Measurements from ENCODE around the gene MIS12.

Gene MIS12, protein sequence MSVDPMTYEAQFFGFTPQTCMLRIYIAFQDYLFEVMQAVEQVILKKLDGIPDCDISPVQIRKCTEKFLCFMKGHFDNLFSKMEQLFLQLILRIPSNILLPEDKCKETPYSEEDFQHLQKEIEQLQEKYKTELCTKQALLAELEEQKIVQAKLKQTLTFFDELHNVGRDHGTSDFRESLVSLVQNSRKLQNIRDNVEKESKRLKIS

DNA sequence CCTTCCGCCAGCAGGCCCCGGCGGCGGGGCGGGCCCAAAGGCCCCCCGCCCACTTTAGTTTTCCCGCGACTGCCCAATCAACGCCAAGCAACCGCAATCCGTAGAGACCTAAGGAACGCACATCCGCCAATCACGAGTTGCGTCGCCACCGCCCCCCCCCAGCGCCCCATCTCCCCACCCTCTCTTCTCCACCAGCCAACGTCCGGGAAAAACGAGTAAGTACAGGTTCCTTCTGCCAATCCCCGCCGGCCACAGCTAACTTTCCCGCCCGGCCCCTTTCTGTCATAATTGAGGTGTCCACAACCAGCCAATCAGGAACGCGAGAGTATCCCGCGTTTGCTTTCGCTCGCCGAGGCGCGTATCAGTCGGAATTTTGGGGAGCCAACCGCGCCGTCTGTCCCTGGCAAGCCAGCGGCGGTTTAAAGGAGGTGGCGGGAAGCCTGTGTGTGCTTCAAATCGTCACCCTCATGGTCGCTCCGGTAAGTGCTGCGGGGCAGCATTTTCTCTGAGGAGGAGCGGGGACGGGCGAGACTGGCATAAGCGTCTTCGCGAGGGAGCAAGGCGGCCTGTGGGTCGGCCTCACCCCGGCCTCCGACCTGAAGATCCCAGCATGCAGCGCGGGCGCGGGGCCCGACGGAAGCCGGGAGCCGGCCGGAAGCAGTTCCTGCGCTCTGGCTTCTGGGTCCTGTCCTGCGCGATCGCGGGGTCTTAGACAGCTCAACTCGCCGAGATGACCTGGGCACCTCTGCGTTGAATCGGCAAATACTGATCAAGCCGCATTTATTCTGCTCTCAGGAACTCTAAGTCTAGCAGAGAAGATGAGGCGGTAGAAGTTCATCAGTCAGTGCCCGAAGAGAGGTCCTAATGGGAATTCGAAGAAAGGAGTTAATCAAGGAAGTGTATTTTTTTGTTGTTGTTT is at the start of gene MIS12:
MIS12 (plus strand) TSS at position 361 of the 919 bp plus-strand sequence. CDS start 2,297 bp downstream, outside the sequence.
- peak; percentile 100 for DNase-seq (ENCODE audit: low spot score)

DNA sequence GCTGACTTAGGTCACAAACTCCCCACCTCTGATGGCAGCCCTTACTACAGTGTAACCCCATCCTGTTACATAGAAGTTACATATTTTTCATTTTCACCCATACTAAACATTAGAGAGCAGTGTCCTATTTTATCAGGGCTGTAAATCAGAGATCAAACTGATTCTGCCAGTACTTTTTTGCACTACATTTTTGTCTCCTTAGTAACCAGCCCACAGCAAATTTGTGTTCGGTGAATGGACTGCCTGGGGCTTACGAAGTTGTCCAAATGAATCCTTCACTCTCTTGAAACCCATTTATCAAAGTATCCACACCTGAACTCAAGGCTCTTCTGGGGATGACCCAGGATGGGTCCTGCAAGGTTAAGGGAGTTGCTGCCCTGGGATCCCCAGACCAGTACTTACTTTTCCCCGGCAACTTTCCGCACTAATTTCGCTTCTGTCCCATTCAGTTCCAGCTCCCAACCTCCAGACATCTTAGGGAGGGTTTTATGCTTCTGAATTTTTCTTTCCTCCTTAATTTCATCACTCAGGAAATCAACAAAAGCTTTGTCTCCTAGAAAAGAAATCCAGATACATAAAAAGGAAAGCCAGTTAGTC is 48.5 kb upstream of the MIS12 start:
- no peak for DNase-seq (ENCODE audit: low spot score)

DNA sequence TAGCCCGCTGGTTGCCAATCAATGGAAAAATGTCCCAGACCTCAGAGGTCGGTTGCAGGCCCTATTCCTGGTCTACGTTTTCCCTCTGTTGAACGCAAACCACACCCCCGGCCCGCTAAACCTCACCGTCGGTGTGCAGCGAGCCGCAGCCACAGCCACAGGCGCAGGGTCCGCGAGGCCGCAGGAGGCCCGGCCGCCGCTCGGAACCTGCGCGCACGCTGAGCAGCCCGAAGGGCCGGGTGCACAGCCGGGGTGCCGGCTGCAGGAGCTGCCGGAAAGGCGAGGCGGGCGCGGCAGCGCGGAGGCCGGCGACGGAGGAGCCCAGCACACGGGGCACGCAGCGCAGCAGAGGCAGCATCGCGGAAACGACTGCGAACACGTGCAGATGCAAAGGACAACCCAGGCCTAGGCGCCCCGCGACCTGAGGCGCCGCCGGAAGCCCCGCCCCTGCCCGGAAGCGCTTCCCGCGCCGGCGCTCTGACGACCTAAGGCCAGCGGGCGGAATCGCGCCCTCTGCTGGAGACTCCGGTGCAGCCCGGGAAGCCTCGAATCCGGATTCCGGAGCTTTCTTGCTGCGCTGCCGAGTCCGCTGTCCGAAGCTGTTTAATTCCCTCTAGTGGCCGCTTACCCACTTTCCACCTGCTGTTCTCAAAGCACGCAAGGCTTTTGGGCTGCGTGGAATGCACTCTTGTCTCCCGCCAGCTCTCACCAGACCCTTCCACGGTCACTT is 47.5 kb upstream of the MIS12 start, which contains the start of gene C1QBP:
C1QBP (minus strand) TSS at position 440 of the 730 bp plus-strand sequence; CDS start at position 358, 82 bp downstream.
- DNase-seq (ENCODE audit: low spot score): peak; percentile 90

DNA sequence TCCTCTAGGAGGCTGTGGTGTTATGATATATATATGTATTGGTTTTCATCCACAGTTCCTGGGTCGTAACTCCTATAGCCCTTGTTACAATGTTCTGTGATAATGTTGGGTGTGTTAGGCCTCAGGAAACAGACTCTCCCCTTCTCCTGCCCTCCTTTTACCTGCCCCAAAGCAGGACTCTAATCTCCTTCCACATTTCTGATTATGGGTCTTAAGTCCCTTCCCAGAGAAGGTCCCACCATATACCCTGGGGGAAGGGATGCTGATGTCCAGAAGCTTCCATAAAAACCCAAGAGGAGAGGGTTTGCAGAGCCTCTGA is 47.0 kb upstream of the MIS12 start:
- DNase-seq (ENCODE audit: low spot score): no peak

DNA sequence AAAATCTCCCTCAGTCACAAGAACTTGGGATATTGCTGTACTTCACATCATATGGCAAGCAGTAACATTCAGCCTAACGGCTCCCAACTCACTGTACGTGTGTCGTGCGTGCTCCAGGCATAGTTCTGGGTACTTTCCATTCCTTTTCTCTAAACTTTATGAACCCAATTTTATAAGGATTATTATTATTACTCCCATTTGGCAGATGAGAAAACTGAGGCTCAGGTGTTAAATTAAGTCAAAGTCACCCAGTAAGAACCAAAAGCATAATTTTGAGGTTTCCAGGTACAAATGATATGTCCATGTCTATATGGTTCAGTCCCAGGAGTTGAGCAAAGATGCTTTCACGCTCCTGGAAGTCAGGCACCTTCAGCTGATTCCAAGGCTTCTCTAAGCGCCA is 42.6 kb upstream of the MIS12 start:
- no peak for DNase-seq (ENCODE audit: low spot score)

DNA sequence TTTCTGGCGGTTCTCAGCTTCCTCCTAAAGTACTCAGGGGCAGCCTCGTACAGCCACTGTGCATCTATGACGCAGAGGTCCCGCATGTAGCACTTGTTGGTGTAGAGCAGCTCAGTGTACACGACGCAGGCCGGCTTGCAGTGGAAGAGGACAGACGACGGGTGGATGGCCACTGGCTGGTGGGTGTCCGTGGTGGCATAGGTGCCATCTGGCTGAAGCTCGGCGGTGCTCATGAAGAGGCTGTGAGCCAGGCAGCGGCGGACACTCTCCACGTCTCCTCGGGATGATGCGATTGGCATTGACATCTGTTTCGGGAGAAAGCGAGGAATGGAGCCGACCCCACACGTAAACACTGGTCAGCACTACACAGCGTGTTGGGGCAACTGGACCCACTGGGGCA is 42.2 kb upstream of the MIS12 start:
- no peak for DNase-seq (ENCODE audit: low spot score)

DNA sequence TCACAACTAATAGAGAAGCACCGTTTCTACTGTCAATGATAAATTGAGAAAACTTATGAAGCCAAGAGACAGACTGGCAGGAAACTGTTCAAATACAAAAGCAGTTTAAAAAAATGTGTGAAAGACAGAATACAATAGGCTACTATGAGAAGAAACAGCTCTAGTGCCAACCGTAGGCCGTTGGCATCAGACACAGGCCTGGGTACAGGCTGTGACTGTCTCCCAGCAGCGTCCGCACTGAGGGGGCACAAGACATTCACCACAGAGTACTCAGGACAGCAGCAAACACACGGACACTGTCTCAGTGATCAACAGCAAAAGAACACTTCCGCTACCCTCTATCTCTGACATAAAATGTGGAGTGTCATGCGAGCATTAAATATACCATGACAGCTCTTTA is 39.6 kb upstream of the MIS12 start:
- DNase-seq (ENCODE audit: low spot score): no peak

DNA sequence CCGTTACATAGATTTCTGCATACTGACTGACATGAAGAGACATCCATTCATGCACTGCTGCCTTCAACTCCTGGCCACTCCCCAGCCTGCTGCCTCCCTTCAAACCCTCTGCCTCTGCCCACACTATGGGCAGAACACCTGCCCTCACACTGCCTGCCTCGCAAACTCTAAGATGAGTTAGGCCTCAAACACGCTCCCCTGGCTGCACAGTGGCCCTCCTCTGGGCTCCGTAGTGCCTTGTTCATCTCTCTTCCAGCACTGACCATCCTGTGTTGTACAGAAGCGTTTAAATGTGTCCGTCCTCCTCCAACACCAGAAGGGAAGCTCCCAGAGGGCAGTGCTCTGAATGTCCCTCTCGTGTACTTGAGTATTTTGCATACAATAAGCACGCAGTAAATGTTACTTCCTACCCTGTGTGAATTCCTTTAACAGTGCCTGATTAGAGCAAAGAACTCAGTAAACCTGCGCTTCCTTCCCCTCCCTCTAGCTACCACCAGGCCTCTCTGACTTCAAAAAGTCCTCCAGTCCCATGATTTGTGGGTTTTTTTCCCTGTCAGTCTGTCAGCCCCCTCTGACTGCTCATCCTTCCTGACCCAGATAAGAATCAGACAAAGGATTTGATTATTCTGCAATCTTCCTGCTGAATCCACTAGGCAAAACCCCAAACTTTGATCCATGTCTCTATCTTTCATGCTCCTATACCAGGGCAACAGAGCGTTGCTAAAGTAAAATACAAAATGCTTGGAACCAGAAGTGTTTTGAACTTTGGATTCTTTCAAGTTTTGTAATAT is 21.5 kb upstream of the MIS12 start:
- no peak for DNase-seq (ENCODE audit: low spot score)

DNA sequence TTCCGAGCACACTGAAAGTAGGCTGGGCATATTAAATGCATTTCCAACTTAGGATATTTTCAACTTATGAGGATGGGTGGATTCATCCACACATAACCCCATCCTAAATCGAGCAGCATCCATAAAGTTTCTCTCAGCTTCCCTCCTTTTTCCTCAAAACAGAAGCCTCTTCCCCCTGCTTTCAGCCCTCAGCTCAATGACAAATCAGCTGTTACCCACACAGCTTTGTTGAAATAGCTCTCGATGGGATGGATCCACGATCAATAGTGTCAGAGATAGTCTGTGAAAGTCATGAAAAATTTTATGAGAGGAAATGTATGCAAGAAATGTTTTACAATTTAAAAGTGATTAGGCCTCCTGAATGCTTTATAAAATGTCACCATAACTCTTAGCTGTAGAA is 20.1 kb upstream of the MIS12 start:
- no peak for DNase-seq (ENCODE audit: low spot score)

DNA sequence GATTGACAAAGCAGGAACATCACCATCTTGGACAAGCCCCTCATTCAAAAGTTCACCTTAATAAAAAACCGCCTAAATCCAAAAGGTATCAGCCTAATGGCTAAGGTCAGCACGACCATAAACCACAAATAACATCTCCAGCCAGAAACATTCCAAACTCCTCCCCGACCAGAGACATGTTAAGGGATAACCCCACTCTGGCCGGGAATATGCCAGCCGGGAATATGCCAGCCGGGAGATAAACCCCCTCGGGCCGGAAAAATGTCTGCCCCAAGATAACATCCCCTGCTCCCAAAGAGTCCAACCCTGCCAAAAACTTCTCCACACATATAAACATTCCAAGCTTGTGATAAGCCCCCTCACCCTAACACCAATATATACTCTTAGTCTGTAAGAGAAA is 18.9 kb upstream of the MIS12 start:
- DNase-seq (ENCODE audit: low spot score): no peak

DNA sequence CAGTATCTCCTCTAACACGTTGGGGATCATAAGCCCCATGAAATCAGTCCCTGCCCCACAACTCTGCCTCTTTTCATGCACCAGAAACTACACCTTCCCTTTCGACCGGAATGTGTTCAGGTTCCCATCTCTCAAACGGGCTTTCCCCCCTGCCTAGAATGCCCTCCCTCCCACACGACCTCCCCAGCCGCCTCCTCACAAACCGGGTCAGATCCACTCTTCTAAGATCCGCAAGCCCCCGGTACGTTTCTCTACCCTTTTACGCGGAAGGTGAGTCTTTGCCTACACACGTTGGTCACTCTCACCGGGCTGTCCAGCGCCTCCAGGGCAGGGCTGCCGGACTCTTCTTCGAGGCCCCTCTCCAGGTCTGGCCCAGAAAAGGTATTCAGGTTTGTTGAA is 18.3 kb upstream of the MIS12 start:
- DNase-seq (ENCODE audit: low spot score): no peak

DNA sequence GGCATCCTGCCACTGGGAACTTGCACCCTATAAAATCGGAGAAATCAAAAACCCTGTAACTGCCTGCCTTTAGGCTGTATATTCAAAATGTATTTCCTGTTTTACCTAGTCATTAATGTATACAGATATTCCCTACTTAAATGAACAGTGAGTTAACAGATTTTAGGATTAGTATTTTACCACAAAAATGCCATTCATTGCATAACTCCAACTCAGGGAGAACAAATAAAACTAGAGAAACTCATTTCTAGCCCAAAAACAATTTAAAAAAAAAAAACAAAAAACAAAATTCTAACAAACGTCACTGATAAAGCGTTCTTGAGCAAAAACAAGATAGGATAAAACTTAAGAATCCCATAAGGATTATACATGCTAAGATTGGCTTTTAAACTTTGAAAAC is 13.9 kb upstream of the MIS12 start:
- DNase-seq (ENCODE audit: low spot score): no peak

DNA sequence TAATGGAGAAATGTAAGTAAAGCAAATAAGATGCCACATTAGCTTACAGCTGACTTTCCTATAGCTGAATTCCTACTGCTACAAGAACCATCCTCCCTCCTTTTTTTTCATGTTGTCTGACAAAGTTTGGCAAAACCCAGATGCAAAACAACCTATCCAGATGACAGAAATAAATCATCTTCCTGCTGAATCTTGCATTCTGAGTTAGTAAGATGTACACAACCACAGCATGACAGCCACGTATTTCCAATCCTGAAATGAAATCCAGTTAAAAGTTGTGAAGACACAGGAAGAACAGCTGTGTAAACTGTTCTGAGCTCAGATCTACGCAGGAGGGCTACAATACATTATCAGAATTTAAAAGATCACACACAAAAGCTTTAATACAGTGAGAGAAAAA is 12.5 kb upstream of the MIS12 start:
- no peak for DNase-seq (ENCODE audit: low spot score)

DNA sequence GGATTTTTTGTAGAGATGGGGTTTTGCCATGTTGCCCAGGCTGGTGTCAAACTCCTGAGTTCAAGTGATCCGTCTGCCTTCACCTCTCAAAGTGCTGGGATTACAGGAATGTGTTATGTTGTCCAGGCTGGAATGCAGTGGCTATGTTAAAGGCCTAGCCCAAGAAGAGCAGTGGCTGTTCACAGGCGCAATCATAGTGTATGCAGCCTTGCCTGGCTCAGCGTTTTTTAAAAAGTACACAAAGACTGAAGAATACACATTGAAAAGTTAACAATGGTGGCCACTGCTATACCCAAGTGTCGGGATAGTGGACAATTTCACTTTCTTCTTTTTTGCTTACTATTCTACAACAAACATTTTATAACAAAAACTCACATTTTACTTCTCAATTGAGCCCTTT is 7.4 kb upstream of the MIS12 start:
- no peak for DNase-seq (ENCODE audit: low spot score)

DNA sequence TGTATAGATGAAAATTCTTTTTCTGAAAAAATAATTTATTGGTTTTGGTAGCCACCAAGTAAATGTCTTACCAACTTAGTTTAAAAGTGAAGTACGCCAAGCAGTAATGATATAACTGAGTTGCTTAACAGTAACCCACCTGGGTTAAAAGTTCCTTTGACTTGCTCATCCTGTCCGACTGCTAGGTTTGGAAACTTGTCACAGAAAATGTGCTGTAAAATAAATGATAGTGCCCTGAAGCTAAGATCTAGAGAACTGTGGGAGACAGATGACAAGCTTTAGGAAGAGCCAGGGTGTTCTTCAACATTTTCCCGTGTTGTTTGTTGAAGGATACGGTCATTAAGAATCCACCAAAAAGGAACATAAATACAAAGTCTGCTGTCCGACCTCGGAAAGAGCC is 5.4 kb upstream of the MIS12 start:
- no peak for DNase-seq (ENCODE audit: low spot score)

DNA sequence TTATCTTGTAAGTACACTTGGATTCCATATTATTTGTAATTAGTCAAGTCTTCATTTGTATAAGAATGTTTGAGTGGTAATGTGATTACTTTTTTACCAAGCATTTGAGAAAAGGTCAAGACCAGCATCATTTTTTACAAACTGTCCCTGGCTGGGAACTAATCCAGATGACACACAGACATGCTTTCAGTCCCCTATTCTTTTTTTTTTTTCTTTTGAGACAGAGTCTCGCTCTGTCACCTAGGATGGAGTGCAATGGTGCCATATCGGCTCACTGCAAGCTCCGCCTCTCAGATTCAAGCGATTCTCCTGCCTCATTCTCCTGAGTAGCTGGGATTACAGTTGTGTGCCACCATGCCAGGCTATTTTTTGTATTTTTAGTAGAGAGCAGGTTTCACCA is 4.9 kb upstream of the MIS12 start:
- no peak for DNase-seq (ENCODE audit: low spot score)

DNA sequence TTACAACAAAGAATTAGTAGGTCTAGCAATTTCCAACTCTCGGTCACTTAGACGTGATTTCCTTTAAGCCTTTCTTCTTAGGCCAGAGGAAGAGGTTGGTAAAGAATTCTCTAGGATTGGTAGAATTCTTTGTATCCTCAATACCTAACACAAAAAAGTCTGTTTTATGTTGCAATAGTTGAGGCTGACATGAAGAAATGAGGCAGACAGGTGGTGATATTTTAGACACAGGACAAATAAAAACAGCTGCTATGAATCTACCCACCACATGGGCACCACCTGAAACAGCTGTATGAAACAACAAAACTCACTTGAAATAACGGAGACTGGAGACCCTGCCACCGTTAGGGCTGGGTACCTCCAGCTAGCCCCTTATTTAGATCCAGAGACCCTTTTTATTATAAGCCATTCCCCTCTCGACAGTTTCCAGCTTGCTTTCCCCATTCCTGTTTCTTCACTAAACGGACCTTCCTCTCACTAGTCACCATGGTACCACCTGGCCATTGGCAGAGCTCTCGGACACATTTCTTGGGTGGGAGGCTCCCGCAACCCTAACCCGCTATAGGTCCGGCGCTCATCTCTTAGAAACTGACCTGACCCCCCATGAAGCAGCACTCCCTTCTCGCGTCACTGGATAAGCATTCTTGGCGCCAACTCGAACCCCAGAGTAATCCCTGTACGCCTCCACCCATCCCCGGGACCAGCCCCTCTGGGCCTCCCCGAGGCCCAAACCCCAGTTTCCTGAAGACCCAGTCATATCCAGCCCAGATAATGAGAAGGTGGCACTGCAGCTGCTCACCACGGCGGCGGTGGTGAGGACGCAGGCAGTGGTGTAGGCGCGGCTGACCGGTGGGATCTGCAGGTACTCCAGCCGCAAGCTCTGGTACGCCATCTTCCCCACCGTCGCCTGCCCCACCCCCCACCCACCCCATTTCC is 828 bp upstream of the MIS12 start, which contains the start of gene DERL2:
DERL2 (minus strand) TSS at position 909 of the 936 bp plus-strand sequence; CDS start at position 892, 17 bp downstream.
- peak; percentile 48 for DNase-seq (ENCODE audit: low spot score)

DNA sequence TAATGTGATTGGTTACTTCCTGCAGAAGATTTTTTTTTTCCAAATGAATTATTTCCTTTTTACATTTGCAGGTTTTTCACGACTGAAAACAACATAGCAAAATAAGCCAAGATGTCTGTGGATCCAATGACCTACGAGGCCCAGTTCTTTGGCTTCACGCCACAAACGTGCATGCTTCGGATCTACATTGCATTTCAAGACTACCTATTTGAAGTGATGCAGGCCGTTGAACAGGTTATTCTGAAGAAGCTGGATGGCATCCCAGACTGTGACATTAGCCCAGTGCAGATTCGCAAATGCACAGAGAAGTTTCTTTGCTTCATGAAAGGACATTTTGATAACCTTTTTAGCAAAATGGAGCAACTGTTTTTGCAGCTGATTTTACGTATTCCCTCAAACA is 2.4 kb downstream of the MIS12 start:
- DNase-seq (ENCODE audit: low spot score): no peak

DNA sequence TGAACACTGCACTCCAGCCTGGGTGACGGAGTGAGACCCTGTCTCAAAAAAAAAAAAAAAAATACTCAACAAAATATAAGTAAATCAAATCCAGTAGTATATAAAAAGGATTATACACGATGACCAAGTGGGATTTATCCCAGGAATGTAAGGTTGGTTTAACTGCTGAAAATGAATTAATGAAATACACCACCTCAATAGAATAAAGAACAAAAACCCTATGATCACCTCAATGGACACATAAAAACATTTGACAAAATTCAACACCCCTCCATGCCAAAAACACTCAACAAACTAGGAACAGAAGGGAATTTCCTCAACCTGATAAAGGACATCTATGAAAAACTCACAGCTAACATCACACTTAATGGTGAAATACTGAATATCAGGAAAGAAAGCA is 6.6 kb downstream of the MIS12 start:
- no peak for DNase-seq (ENCODE audit: low spot score)

DNA sequence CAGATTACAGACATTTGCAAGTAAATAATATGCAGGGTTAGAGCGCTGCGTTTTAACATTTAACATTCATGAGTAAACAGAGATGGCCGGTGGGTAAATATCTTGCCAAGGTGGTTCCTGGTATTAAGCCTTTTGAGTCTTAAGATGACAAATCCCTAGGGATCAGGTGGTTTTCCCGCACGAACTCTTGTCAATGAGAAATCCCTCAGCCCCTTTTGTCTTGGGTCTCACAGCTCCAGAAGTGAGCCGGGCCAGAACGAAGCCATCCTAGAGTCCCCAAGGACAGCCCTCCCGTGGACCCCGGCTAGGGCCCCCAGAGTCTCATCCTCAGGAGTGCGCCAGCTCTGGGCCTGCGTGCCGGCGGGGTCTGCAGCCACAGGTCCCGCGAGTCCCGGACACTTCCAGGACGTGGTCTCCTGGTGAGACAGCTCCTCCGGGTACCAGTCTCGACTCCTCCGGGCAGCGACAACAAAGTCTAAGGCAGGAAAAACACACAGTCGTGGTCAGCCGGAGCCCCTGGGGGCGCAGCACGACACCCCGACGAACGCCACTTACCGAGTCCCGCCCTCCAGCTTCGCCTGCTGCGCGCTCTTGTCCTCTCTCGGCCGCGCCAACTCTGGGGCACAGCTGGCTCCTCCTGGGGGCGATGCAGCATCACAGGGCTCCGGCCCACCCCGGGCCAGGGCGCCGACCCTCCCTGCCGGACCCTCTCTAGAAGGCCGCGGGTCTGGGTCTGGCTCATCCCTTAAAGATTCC is 13.3 kb downstream of the MIS12 start:
- DNase-seq (ENCODE audit: low spot score): no peak
